Stimulated activated CD4-positive, alpha-beta T cell treated with anti-CD3 and anti-CD28 coated beads, Interleukin-12 subunit alpha, Interleukin-12 subunit beta, amount 100 ng/mL, for 48 hours (primary cell): ENCODE measurements around the gene PAX3.

ENCODE experiments used
- DNase-seq, 3 donors: peaks; one replicate each; pipeline ENCODE4 v3.0.0-alpha.2; 2020; ENCODE audit warnings: low read depth in 2 of 3, low spot score in 1 of 3

Gene PAX3

DNA sequence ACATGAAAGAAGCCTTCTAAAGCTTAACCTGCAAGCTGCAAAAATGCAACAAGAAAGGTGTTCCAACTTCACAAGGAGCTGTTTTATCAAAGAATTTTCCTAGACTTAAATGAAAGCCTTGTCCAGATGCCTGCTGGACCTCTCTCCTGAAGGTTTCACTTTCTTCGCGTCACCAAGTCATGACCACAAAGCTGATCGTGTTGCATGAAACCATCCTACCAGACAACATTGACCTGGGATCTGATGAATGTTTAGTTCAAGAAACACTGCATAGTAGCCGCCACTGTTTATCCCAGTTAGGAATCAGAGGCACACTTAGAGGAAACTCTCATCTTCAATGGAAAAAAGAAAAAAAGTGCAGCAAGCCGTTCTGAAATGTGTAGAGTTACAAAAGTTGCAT is 26.9 kb downstream of the PAX3 start:
- DNase-seq = no peak

DNA sequence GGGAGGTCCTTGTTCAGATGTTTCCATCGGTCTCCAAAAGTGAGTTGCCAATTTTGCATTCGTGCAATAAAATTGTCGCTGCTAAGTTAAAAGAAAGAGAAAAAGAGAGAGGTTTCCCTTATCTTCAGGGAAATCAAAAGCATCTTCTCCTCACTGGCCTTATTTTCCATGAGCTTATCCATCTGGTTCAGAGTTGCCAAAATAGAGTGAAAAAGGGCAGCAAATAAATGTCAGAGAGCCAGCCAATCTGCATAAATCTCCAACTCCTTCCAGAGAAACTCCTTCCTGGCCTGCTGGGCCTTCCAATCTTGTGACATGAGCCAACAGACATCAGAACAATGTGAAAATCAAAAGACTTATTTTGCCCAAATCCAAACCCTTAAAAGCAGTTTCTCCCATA is 28.4 kb downstream of the PAX3 start:
- DNase-seq = no peak

DNA sequence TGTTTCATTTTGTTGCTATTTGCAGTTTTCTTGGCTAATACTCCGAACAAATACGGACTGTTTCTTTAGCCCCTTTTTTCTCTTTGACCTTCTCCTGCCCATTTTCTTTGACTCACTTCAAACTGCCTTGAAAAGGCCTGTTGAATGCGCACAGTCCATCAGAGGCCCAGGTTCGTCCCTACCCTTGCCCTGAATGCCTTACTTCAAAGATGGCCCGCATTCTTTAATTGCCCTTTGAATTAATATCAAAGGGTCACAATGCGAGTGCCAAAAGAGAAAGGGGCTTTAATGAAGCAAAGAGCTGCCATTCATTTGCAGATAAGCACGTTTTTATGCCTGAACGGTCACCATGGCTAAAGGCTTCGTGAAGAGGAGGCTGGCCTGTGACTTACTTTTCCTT is 29.7 kb downstream of the PAX3 start:
- DNase-seq = no peak

DNA sequence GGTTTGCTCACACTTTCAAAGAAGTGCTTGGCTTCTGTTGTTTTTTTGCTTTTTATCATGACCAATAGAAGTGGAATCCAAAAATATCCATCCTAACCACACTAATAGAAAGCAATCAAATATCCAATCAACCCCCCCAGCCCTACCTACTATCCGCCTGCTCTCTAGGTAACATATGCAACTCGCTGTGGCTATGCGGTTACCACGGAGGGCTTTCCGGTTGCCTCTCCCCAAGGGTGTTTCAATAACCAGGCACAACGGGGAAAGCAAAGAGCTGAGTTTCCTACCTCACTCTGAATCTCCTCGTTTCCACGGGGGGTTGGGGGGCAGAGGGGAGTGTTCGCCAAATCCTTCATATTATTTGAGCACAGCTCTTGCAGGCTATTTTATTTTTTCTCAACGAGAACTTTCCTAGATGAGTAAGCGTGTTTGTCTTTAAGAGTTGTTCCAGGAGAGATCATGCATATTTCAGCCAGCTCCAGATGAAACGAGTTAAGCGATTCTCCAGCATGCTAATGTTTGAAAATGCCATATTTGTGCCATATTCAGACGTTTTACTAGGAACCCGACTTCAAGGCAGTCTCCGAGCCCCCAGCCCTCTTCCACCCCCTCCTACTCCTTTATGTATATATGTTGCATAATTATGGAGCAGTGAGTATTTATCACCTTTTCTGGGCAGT is 30.3 kb downstream of the PAX3 start:
- no peak for DNase-seq

DNA sequence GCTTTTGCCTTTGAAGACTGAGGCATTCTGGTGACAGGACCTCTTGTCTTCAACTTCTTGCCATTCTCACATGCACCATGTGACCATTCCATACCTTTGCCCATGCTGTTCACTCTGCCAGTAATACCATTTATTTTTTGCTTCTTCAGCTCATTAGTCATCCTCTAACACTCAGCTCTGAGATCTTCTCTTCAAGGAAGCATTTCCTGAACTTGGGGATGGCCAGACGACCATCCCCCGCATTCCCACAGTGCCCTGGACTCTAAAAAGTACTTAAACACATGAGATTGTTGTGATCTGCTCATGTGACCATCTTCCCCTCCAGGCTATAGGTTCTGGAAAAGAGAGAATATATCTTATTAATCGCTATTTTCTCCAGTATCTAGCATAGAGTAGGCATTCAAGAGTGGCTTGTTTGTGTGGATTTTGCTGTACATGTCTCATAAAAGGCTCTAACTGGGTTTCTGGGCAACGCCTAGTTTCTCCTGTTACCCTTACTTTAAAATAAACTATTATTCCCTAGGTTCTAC is 33.9 kb downstream of the PAX3 start:
- DNase-seq = no peak

DNA sequence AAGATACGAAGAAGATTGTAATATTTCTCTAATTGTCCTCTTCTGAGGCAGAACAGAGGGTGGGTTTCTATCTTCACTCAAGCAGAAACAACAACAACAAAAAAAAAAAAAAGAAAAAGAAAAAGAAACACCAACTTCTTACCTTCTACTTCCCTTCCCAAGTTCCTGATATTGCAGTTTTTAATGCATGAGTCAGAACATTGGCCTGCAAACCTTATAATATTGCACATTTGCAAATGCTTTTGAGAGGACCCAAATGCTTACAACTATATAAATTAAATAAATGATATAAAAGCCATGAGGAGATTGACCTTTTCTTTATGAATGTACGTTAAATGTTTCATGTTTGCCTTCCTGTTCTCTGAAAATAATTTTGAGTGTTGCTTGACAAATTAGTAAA is 37.3 kb downstream of the PAX3 start:
- DNase-seq = no peak

DNA sequence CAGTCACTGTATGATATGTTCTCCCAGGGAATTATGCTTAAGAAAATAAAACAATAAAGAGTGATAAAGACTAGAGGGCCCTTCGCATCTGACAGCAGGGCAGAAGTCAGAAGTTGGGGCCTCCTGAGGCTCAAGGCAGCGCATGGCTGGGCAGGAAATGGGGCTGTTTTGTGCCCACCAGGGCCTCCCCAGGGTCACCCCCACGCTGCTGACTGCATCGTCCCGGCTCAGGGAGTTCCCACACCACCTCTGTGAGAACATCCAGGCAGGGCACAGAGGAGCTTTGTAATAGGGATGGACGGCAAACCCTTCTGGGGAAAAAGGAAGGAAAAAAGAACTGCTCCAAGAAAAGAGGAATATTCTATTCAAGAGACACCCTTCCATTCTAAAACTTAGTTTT is 41.2 kb downstream of the PAX3 start:
- DNase-seq = no peak

DNA sequence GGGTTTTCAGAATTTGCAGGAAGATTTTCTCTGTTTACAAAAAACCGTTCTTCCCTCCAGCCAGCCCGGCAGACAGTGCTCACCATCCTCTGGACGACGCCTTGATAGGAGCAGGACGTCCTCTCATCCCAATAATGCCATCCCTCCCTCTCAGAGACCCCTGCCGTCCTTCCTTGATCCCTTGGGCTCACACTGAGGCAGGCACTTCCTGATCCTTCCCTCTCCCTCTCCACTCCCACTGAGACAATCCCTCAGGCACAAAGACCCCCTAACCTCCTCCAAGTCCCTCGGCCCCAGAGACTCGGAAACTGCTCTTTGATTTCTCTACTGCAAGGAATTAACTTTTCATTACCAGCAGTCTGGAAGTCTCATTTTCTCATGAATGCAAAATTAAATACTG is 42.5 kb downstream of the PAX3 start:
- DNase-seq = no peak

DNA sequence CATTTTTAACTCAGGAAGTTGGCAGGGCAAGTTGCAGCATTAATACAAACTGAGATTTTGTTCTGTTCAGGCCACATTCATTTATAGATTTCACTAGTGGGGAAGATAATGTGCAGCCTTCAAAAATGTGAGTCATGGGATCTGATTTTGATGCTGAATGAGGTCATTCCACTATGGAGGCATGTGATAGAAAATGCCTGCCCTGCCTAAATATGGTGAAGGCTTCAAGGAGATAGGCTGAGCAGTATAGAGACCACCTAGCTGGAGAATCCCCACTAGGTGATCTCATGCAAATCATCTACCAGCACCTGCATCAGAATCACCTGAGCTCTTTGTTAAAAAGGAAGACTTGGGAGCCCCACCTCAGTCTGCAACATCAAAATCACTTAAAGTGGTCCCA is 43.7 kb downstream of the PAX3 start:
- DNase-seq = no peak

DNA sequence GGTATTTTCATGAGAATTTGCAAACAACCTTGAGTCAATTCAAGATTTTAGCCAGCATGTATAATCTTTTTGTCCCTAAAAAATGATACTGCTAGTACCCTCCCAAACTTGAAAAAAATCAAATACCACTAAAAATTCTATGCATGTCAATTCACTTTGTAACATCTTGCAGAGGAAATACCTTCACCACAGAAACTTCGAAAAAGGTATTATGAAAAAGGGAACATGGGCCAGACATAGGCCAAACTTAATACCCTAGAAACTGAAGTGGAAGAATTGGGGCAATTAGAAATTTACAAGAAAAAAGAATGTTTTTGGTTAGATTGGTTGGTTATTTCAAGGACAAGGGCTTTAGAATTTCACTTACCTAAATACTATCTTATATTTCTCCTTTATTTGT is 48.5 kb downstream of the PAX3 start:
- no peak for DNase-seq

DNA sequence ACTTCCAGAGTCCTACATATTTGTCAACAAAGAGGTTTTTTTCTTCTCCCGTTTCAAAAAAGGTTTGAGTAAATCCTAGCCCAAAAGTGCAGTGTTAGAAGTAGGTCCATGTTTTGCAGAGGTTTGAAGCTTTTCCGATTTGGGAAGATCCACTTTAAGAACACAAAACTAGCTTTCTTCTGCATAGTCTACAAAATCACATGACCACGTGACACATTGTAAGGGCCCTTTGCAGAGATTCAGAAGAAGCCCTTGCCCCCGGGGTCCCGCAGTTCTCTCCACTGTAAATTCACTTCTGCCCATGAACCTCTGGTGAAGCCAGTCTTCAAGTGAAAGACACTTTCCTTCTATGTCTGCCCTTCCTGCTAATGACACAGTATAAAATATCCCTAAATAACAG is 49.4 kb downstream of the PAX3 start:
- DNase-seq = no peak

DNA sequence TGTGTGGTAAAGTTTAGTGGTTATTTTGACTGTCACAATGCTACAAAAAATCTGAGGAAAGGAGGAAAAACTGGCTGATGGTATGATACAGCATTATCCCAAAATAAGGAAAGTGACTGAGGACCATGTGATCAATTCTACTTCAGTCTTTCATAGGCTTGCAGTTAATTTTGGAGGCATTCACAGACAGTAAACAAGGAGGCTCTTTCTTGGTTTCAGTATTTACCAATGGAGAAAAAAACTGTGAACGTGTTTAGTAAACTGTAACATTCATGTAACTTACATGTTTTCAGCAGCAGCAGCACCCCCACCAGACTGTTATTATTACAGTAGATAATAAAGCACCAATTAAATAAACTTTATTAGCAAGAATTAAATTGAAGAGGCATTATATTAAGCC is 50.0 kb downstream of the PAX3 start:
- DNase-seq = no peak

DNA sequence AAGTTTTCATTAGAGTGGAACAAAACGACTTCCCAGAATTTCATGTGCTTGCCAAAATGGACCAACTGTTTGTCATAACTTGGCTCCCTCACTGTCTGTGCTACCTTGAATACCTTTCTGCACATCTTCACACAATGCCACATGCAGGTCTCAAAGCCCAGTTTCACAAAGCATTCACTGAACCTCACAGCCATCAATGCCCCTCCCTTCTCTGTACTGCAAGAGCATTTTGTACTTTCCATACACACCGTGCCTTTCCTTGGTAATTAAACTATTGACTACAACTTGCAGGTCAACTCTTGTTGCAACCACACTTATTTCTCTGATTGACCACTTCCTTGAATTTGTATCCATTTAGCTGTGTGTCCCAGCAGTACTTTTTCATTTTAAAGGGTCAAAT is 50.5 kb downstream of the PAX3 start:
- no peak for DNase-seq

DNA sequence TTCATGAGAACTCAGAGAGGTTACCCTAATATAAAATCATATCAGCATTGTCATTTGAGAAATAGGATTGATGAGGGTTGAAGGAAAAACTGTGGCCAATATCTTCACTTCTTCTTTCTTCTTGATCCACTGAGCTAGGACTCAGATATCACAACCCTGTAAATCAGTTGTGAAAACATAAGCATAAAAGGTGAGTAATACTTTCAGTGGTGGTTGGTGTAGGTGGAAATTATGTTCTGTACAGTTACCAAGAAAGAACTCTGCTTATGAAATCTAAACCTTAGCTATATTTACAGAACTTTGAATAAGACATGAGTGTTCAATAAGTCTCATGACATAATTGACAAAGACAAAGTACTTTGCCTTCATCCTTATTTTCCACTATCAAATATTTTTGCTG is 56.3 kb downstream of the PAX3 start:
- no peak for DNase-seq

DNA sequence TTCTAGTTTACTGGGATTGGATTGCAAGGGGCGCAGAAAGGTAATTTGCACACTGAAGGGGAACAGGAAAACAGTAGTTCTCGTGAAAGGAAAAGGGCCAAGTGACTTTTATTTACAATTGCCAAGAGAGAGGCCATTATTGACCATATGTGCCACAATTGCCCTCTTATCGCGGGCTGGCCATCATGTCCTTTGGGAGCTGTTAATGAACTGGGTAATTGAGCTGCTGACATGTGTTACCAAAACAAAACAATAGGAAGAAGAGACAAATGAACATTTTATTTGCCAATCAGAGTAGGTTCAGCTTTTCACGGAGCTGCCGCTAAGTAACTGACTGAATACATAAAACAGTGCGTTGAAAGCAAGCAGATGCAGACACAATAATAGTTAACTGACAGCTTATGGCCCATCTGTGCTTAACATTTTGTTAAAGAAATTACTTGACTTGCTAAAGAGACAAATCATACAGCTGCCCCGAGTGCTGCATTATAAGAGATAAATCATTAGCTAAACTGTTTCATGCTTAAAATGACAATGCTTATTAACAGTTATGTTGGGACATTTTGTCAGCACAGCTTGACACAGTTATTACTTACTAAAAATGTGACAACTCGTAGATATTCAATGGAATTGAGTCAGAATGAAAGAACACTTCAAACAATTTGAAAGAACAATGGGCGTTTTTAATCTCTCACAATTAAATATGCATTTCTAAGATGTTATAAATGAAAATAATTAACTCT is 57.5 kb downstream of the PAX3 start:
- no peak for DNase-seq

DNA sequence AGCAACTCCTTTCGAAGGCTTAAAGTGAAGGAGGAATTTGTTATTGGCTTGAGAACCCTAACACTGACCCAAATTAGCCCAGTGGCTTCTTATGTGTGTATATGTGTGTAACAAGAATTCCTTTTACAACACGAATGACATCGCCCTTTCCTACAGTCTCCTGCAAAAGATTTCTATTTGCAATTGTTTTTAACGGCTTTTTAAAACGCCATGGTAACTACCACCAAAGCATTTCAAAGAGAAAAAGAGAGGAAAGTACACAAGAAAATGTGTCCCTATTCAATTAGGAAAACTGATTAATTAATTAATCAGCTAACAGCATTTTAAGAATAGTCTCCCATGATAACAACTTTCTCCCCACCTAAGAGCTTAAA is 58.1 kb downstream of the PAX3 start:
- DNase-seq = no peak

DNA sequence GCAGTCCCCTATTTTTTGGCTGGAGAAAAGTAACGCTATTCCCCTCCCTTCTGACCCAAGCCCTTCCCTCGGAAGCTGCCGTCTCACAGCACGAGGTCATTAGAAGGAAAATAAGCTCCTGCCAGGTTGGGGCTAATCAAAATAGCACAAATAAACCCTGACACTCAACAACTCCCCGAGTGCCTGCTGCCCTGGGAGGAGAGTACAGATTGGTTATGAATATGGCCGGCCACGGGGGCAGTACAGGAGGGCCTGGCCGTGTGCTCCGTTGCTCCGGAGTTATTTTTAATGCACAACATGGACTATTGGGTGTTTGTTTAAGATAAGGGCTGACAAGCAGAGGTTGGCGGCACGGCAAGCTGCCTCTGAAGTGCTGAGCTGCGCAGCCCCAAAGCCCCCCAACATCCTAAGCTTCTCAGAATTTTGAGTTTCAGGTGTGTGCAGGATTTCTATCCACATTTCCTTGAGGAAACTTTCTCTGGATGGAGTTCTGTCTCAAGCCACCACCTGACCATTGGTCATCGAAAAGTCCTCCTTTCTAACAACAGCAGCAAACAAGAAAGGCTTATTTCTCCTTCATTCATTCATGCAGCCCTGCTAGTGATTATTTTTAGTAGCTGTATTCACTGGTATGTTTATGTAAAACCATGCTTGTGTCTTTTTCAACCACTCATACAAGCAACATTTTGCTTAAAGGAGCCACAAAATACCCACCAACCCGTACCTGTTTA is 58.7 kb downstream of the PAX3 start:
- no peak for DNase-seq

DNA sequence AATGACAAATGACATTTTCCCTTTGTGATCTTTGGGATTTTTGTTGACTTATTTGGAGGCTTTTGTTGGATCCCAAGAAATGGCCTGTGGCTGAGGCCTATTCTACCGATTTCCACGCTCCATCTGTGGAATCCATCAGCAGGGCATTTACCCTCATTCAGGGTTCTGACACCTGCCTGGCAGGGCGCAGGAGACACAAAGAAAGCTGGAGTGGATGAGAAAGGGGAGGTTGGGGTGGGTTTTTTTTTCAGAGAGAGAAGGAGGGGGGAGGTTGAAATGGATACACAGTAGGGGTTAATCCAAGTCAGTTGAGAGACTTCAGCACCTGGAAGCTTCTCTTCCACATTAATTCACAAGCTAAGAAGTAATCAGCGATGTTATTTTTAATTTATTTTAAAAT is 59.7 kb downstream of the PAX3 start:
- DNase-seq = no peak

DNA sequence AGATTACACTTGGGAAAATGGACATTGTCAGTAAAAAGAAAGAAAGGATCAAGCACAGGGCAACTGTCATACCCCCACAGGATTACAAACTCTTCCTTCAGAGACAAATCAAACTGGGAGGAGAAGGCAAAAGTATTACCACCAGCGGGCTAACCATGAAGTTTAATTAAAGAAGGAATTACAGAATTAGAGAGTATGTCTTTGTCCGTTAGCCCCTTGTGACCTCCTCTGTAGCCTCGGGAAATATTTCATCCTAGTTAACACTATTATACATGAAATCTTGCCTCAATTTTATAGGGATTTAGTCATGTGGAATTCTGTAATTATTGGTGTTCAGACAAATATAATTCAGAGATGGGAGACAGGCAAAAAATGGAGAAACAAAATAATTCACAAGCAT is 60.7 kb downstream of the PAX3 start:
- DNase-seq = no peak

DNA sequence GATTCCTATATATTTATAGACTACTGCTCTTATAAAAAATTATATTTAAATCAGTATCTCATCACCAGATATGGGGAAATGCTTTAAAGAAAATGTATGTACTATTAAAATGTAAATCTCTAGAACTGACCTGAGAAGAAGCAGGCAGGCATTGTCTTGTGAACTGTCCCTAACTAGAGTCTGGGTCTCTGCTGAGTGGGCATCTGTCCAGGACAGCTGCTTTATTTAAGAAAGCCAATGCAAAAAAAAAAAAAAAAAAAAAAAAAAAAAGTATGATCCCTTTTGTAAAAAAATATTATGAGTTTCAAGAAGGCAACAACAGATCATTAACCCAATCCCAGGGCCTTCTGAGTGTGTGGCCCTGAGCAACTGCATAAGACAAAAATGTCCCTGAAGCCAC is 66.0 kb downstream of the PAX3 start:
- DNase-seq = no peak

DNA sequence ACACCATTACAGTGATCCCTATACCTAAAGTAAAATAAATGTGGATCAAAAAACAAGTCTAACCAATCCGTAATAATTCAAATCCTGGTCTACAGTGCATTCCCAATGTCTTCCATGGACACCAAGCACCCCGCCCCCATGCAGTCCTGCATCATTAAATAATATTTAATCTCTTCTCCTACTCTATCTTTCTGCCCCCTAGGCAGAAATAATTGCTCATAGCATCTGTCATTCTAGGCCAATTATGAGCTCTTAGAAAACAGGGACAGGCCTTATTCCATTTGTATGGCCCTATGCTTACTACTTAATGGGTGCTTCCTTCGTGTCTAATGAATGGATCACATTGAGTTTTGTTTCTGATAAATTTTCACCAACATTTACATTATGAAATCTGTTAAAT is 66.4 kb downstream of the PAX3 start:
- no peak for DNase-seq

DNA sequence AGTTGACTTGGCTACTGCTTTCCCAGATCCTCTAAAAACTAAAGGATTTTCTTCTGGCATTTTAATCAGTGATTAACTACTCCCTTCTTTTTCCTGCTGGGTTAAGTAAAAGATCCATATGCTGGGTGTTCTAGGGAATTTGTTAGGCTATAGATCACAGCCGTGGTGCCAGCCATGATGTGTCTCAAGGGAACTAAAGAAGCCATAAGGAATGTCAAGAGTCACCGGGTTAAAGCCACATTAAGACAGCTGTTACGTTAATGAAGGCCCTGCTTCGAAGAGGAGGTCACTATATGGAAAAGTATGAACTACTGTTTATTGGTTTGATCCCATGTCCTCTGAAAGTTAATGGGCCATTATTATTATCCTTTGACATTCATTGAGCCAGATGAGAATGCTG is 70.7 kb downstream of the PAX3 start:
- DNase-seq = no peak
